ENCODE results near the gene SH3BGR.

The SH3BGR gene

GRCh38 chr21:39430954-39431353, 20.8 kb upstream of the SH3BGR start:
- no peak for DNase-seq (ENCODE audit: low read depth)
- no peak overlapping the region for H3K4me3 ChIP-seq (ENCODE audit: low read length)
- no peak for TF ChIP-seq CTCF (conservative IDR thresholded peaks at IDR 0.05; ENCODE audit: low read length)

- TF ChIP-seq CTCF (conservative IDR thresholded peaks at IDR 0.05; ENCODE audit: low read length) = no peak
- DNase-seq (ENCODE audit: low read depth) = peak; percentile 4
- no peak overlapping the region for H3K4me3 ChIP-seq (ENCODE audit: low read length)
Measured at GRCh38 chr21:39434950-39435349, 16.8 kb upstream of the SH3BGR start.

- no peak overlapping the region for H3K4me3 ChIP-seq (ENCODE audit: low read length)
- DNase-seq (ENCODE audit: low read depth) = no peak
- no peak for TF ChIP-seq CTCF (conservative IDR thresholded peaks at IDR 0.05; ENCODE audit: low read length)
Measured at GRCh38 chr21:39439232-39439631, 12.5 kb upstream of the SH3BGR start.

- peak; percentile 87 for TF ChIP-seq CTCF (conservative IDR thresholded peaks at IDR 0.05; ENCODE audit: low read length)
- no peak overlapping the region for H3K4me3 ChIP-seq (ENCODE audit: low read length)
- DNase-seq (ENCODE audit: low read depth) = peak; percentile 61
Measured at GRCh38 chr21:39441502-39442475, 10.0 kb upstream of the SH3BGR start.

- TF ChIP-seq CTCF (conservative IDR thresholded peaks at IDR 0.05; ENCODE audit: low read length) = no peak
- peak; percentile 60 for DNase-seq (ENCODE audit: low read depth)
- H3K4me3 ChIP-seq (ENCODE audit: low read length) = peak overlapping the region; percentile 91
Measured at GRCh38 chr21:39444421-39445180, 7.2 kb upstream of the SH3BGR start.

GRCh38 chr21:39445321-39446269, 6.2 kb upstream of the SH3BGR start, which contains the start of gene LCA5L:
Gene LCA5L (minus strand): TSS chr21:39445778. CDS start chr21:39428493, 17,285 bp downstream.
- peak; percentile 88 for DNase-seq (ENCODE audit: low read depth)
- TF ChIP-seq CTCF (conservative IDR thresholded peaks at IDR 0.05; ENCODE audit: low read length) = no peak
- H3K4me3 ChIP-seq (ENCODE audit: low read length) = peak within 1 kb of the TSS; percentile 91

All from AG10803 (cell line).